Kidney epithelial cell (primary cell): Measurements from ENCODE around the gene SIPA1L2. TPM values are rescaled to one million over a fixed set of nuclear protein-coding genes. Genes with fewer than 3 reads are reported as not detected.

Experiments
- DNase-seq: peaks from one replicate; pipeline ENCODE4 v3.0.0-alpha.2; 2010; ENCODE audit warnings: low read depth
- H3K27me3 ChIP-seq: 2 replicates; pipeline ENCODE4 v1.6.0; 2011; ENCODE audit warnings: low read length; ENCODE audit not compliant: control insufficient read depth, insufficient read depth
- H3K36me3 ChIP-seq: 2 replicates; pipeline ENCODE4 v1.5.1; 2011; ENCODE audit warnings: low read length; ENCODE audit not compliant: control insufficient read depth, insufficient read depth
- H3K4me3 ChIP-seq: 2 replicates; pipeline ENCODE4 v1.5.1; 2011; ENCODE audit warnings: low read depth, mild to moderate bottlenecking, control low read depth, low read length
- total RNA-seq: library from RNA; depleted of rRNA; stranded (reverse); fragments of >200 nt; gene quantifications from 2 replicates; pipeline ENCODE4 v1.2.3, GENCODE V29; 2015
- TF ChIP-seq, protein P1 (sequence below): IDR thresholded peaks from 2 replicates; pipeline ENCODE4 v1.5.1; 2011; ENCODE audit warnings: mild to moderate bottlenecking, moderate library complexity, low read length, control low read depth, inconsistent platforms; ENCODE audit not compliant: insufficient read depth, poor library complexity, severe bottlenecking

SIPA1L2 gene
- total RNA-seq, 1 donor from 2014 or later = 13.7 TPM

GRCh38 chr1:232650845-232651244 is 20.9 kb upstream of the SIPA1L2 start:
- no peak overlapping the region for H3K4me3 ChIP-seq
- H3K27me3 ChIP-seq = no peaks in the 10 kb centered on the region
- TF ChIP-seq, protein P1, sequence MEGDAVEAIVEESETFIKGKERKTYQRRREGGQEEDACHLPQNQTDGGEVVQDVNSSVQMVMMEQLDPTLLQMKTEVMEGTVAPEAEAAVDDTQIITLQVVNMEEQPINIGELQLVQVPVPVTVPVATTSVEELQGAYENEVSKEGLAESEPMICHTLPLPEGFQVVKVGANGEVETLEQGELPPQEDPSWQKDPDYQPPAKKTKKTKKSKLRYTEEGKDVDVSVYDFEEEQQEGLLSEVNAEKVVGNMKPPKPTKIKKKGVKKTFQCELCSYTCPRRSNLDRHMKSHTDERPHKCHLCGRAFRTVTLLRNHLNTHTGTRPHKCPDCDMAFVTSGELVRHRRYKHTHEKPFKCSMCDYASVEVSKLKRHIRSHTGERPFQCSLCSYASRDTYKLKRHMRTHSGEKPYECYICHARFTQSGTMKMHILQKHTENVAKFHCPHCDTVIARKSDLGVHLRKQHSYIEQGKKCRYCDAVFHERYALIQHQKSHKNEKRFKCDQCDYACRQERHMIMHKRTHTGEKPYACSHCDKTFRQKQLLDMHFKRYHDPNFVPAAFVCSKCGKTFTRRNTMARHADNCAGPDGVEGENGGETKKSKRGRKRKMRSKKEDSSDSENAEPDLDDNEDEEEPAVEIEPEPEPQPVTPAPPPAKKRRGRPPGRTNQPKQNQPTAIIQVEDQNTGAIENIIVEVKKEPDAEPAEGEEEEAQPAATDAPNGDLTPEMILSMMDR = no peak
- no peak for DNase-seq
- H3K36me3 ChIP-seq = no peaks in the 10 kb centered on the region

GRCh38 chr1:232650418-232650817 is 20.5 kb upstream of the SIPA1L2 start:
- Histone ChIP-seq H3K27me3 (no peaks in the 10 kb centered on the region), H3K4me3 (no peak overlapping the region), H3K36me3 (no peaks in the 10 kb centered on the region)
- TF ChIP-seq, protein P1 = no peak
- DNase-seq = no peak

DNA sequence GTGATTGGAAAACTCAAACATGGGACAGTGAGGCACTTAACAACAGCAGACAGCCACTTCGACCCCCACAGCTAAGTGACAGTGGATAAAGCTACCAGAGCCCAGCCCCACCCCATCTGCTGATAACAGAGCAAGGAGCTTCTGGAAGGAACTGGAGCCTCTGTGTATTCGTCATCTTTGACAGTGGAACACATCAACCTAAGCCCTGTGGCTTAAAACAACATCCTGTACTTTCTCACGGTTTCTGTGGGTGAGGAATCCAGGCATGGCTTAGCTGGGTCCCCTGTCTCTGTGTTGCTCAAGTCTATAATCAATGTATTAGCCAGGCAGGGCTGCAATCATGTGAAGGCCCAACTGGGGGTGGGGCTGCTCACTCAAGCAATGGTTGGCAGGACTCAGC is 18.4 kb upstream of the SIPA1L2 start:
- H3K4me3 ChIP-seq = no peak overlapping the region
- no peaks in the 10 kb centered on the region for H3K27me3 ChIP-seq
- no peaks in the 10 kb centered on the region for H3K36me3 ChIP-seq
- no peak for DNase-seq
- TF ChIP-seq, protein P1 = no peak

GRCh38 chr1:232644209-232644608 is 14.3 kb upstream of the SIPA1L2 start:
- Histone ChIP-seq H3K27me3 (no peaks in the 10 kb centered on the region), H3K4me3 (no peak overlapping the region), H3K36me3 (no peaks in the 10 kb centered on the region)
- TF ChIP-seq, protein P1 = no peak
- DNase-seq = no peak

GRCh38 chr1:232643251-232643650 is 13.3 kb upstream of the SIPA1L2 start:
- DNase-seq = no peak
- TF ChIP-seq, protein P1 = no peak

GRCh38 chr1:232641507-232641906 is 11.6 kb upstream of the SIPA1L2 start:
- TF ChIP-seq, protein P1 = no peak
- no peaks in the 10 kb centered on the region for H3K27me3 ChIP-seq
- H3K36me3 ChIP-seq = no peaks in the 10 kb centered on the region
- no peak for DNase-seq
- H3K4me3 ChIP-seq = no peak overlapping the region

More at GRCh38 chr1:232643251-232643650, 13.3 kb upstream of the SIPA1L2 start:
- H3K27me3 ChIP-seq = no peaks in the 10 kb centered on the region
- H3K4me3 ChIP-seq = no peak overlapping the region
- H3K36me3 ChIP-seq = no peaks in the 10 kb centered on the region
